GM12874 (cell line): ENCODE measurements around the gene MOV10L1.

Experiments
- TF ChIP-seq, protein P1 (sequence below): IDR thresholded peaks from 2 replicates; pipeline ENCODE4 v1.5.1; 2011; ENCODE audit warnings: low read depth, mild to moderate bottlenecking, control low read depth, low read length, moderate library complexity; ENCODE audit not compliant: insufficient read depth

The MOV10L1 gene

DNA sequence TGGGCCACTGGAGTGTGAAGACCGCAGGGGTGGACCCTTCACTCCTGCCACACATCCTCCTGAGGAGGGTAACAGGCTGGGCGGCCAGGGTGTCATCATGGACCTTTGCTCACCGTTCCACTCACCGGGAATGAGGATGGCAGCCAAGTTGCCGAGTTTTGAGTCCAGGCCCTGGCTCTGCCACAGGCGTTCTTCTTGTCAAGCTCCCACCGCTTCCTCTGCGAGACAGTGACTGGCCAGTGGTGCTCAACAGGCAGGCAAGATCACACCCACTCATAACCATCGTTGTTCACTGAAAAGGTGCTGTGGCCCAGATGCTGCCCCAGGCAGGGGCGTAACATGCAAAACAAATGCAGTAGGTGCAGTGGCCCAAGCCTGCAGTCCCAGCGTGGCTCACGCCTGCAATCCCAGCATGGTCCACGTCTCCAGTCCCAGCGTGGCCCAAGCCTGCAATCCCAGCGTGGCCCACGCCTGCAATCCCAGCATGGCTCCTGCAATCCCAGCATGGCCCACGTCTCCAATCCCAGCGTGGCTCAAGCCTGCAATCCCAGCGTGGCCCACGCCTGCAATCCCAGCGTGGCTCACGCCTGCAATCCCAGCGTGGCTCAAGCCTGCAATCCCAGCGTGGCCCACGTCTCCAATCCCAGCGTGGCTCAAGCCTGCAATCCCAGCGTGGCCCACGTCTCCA is 75.8 kb downstream of the MOV10L1 start:
- TF ChIP-seq, protein P1, sequence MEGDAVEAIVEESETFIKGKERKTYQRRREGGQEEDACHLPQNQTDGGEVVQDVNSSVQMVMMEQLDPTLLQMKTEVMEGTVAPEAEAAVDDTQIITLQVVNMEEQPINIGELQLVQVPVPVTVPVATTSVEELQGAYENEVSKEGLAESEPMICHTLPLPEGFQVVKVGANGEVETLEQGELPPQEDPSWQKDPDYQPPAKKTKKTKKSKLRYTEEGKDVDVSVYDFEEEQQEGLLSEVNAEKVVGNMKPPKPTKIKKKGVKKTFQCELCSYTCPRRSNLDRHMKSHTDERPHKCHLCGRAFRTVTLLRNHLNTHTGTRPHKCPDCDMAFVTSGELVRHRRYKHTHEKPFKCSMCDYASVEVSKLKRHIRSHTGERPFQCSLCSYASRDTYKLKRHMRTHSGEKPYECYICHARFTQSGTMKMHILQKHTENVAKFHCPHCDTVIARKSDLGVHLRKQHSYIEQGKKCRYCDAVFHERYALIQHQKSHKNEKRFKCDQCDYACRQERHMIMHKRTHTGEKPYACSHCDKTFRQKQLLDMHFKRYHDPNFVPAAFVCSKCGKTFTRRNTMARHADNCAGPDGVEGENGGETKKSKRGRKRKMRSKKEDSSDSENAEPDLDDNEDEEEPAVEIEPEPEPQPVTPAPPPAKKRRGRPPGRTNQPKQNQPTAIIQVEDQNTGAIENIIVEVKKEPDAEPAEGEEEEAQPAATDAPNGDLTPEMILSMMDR, result no peak

DNA sequence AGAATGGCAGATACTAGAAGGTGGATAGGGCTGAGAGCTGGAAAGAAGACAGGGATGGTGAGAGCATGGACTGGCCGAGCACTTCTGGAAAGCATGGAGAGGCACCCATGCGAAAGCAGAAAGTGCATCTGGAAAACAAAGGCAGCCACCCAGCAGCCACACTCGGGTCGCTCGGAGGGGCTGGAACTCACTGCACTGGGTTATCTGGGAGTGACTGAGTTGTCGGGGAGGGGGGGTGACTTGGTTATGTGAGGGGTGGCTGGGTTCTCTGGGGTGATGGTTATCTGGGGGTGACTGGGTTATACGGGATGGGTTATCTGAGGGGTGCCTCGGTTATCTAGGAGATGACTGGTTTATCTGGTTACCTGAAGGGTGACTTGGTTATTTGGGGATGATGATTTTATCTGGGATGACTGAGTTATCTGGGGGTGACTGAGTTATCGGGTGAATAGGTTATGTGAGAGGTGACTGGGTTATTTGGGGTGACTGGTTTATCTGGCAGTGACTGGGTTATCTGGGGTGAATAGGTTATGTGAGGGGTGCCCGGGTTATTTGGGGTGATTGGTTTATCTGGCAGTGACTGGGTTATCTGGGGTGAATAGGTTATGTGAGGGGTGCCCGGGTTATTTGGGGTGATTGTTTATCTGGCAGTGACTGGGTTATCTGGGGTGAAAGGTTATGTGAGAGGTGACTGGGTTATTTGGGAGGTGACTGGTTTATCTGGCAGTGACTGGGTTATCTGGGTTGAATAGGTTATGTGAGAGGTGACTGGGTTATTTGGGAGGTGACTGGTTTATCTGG is 78.1 kb downstream of the MOV10L1 start:
- TF ChIP-seq, protein P1, result no peak

DNA sequence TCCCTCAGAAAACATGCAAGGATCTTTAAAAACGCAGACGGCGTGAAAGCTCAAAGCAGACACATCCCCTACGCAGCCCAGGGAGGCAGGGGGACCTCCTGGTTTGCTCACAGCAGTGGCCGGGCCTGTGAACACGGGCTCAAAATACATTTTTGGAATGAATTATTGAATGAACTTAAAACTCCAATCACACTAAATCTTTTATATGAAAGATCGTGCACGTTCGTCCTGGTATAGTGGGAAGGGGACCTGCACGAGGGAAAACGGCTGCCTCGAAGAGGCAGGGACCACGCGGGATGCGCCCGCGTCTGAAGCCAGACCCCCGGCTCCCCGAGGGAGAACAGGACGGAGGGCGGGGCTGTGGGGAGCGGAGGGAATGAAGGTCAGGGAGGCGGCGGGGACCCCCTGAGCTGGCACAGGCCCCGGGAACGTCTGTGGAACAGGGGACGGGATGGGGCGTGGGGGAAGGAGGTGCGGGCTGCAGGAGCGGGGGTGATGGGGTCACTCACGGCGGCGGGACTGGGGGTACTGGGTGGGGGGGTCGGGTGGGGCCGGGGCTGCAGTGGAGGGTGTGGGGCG is 79.5 kb downstream of the MOV10L1 start:
- TF ChIP-seq, protein P1, result no peak

DNA sequence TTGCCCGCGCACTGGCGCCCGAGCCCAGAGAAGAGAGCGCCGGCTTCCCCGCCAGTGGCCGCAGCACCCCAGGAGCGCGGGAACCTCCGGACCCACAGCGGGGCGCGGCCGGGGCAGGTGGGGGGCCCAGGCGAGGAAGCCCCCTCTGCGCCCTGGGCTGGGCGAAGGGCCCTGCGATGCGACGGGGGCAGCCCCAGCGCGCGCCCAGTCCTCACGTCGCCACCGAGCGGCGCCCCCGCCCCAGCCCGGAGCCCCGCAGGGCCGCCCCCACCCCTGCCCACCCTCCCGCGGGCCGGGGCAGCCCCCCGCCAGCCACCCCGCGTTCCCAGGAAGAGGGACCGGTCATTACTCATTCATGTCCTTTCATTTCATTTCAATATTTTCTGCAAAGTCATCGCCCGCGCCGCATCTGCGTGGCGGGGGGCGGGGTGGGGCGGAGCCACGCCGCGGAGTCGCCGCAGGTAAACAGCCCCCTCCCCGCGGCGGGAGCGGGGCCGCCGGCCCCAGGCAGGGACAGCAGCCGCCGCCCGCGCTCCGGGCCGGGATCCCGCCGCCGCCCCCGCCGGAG is 80.1 kb downstream of the MOV10L1 start:
- TF ChIP-seq, protein P1, result 0 out of 2 replicates have a peak, but pooled peaks have one; percentile 1

DNA sequence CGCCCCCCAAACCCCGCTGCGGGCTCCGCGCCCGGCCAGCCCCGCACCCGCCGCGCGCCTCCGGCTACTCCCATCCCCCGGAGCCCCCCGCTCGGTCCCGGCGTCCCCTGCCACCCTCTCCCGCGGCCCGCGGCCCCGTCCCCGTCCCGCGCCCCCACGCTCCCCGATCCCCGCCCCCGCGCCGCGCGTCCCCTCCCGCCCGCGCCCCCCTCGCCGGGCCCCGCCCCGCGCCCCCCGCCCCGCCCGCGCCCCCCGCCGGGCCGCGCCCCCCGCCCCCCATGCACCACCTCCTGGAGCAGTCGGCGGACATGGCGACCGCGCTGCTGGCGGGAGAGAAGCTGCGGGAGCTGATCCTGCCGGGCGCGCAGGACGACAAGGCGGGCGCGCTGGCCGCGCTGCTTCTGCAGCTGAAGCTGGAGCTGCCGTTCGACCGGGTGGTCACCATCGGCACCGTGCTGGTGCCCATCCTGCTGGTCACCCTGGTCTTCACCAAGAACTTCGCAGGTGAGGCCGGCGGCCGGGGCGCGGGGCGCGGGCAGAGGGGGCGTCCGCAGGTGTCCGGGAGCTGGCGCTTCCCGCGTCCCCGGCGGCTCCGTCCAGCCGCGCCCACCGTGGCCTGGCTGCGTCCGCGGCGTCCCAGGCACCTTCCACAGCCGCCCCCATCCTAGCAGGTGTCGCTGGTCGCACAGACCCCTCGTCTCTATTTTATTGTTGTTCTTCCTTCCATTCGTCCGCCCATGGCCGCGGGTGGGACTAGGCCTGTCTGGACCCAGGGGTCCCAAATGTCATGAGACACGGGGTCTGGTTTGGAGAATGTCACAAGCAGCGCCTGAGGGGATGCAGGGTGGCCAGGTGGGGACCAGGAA is 80.9 kb downstream of the MOV10L1 start, which contains the start of gene PANX2:
Gene PANX2 (plus strand): TSS at position 279 of the 866 bp plus-strand sequence. CDS start 0 bp downstream, at position 279.
- TF ChIP-seq, protein P1, result no peak

DNA sequence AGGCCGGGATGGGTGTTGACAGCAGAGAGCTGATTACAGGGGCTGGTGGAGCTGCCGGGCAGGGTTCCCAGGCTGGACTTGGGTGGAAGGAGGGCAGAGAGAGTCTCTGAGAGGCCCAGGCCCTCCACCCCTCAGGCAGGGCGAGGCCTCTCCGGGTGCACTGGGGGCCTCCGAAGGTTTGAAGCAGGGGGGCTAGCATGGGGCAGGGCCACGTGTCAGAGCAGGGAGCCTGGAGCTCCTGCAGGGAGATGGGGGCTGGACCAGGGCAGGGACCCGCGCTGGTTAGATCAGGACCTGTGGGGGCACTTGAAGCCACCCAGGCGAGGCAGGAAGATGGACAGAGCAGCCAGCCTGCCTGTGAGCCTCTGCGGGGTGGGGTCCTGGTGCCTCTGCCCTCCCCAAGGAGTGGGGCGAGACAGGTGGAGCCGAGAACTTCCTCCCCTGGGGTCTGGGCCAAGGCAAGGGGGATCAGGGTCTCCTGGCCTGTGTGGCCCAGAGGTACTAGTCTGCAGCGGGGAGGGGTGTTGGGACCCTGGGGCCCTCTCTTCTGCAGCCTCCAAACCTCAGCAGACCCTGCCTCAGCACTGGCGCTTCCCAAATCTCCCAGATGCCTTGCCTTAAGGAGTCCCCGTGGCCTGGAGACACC is 81.6 kb downstream of the MOV10L1 start:
- TF ChIP-seq, protein P1, result no peak
